AG04449 (cell line): ENCODE results near the gene ACYP2.

ENCODE experiments used
- CTCF ChIA-PET: fragments of 350-600 bp; formaldehyde crosslinking; extraction: SDS; loops from one replicate; lab custom pipeline; 2021; ENCODE audit warnings: antibody characterized with exemption; lab: Yijun Ruan, JAX
- POLR2A ChIA-PET: fragments of 400-600, 350-600 bp; formaldehyde crosslinking; extraction: SDS; loops from one replicate; lab custom pipeline; 2020; ENCODE audit warnings: antibody characterized with exemption, inconsistent platforms; lab: Yijun Ruan, JAX
- DNase-seq: peaks from one replicate; pipeline ENCODE4 v3.0.0-alpha.2; 2010; ENCODE audit warnings: low read depth, low spot score
- H3K4me3 ChIP-seq: 2 replicates; pipeline ENCODE4 v1.5.1; 2011; ENCODE audit warnings: low read depth, mild to moderate bottlenecking, control low read depth, low read length
- TF ChIP-seq, protein P1 (sequence below): IDR thresholded peaks from one replicate; pipeline ENCODE4 v1.5.1; 2011; ENCODE audit warnings: mild to moderate bottlenecking, moderate library complexity, low read length, control low read depth, inconsistent platforms; ENCODE audit not compliant: insufficient read depth; ENCODE audit errors: missing control alignments

The ACYP2 gene

DNA sequence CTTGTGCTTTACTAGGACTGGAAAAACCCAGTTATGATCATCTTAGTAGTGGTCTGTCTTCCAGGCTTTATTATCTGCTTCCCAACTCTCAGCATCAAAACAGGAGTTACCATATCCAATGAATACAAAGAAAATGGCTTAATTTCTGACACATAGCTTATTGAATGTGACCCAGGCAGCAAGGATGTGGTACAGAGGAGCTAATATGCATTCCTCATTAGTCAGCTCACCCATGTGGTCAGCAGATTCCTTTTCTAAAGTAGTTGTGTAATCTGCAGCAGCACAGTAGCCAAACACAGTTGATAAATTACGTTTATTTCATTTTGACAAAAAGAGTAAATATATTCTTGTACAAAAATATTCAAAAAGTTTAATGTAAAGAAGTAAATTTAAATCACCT is 97.0 kb downstream of the ACYP2 start:
- ChIA-PET POLR2A (interaction anchor here (1.1 kb wide), 1 partner anchor 48 kb away, joined by 3 read pairs; no protein-coding TSS in a partner anchor), CTCF (interaction anchor here (0.9 to 1.2 kb wide), 2 partner anchors 12 to 51 kb away, joined by 3 read pairs; no protein-coding TSS in a partner anchor)
- no peak overlapping the region for H3K4me3 ChIP-seq
- DNase-seq: peak; percentile 85
- TF ChIP-seq, protein P1, sequence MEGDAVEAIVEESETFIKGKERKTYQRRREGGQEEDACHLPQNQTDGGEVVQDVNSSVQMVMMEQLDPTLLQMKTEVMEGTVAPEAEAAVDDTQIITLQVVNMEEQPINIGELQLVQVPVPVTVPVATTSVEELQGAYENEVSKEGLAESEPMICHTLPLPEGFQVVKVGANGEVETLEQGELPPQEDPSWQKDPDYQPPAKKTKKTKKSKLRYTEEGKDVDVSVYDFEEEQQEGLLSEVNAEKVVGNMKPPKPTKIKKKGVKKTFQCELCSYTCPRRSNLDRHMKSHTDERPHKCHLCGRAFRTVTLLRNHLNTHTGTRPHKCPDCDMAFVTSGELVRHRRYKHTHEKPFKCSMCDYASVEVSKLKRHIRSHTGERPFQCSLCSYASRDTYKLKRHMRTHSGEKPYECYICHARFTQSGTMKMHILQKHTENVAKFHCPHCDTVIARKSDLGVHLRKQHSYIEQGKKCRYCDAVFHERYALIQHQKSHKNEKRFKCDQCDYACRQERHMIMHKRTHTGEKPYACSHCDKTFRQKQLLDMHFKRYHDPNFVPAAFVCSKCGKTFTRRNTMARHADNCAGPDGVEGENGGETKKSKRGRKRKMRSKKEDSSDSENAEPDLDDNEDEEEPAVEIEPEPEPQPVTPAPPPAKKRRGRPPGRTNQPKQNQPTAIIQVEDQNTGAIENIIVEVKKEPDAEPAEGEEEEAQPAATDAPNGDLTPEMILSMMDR: no peak

DNA sequence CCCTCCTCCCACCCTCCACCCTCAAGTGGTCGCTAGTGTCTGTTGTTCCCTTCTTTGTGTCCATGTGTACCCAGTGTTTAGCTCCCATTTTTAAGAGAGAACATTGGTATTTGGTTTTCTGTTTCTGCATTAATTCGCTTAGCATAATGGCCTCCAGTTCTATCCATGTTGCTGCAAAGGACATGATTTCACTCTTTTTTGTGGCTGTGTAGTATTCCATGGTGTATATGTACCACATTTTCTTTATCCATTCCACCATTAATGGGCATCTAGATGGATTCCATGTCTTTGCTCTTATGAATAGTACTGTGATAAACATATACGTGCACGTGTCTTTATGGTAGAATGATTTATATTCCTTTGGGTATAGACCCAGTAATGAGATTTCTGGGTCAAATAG is 97.7 kb downstream of the ACYP2 start:
- no peak overlapping the region for H3K4me3 ChIP-seq
- TF ChIP-seq, protein P1: no peak
- DNase-seq: no peak
- ChIA-PET CTCF (interaction anchor here (0.9 kb wide), 1 partner anchor 11 kb away, joined by 3 read pairs; no protein-coding TSS in a partner anchor), POLR2A (interaction anchor here (1.1 kb wide), 1 partner anchor 48 kb away, joined by 3 read pairs; no protein-coding TSS in a partner anchor)

DNA sequence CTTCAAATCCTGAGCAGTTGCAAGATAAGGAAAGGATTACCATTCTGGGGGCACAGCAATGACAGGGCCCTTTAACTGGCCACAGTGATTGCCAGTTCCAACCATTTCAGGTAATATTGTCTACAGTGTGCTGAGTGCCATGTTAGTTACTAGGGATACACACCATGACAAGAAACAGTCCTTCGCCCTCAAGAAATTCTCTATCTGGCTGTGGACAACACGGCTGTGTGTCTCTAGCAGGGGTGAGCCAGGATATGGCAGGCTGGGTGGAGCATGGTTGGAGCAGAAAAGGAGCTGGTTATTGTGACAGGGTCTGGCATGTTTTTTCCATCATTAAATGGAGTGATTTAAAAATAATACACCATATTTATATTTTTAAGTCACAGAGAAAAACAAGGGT is 109.6 kb downstream of the ACYP2 start:
- TF ChIP-seq, protein P1: no peak
- DNase-seq: no peak
- ChIA-PET POLR2A (no interaction called here), CTCF (no interaction called here)
- H3K4me3 ChIP-seq: no peak overlapping the region

DNA sequence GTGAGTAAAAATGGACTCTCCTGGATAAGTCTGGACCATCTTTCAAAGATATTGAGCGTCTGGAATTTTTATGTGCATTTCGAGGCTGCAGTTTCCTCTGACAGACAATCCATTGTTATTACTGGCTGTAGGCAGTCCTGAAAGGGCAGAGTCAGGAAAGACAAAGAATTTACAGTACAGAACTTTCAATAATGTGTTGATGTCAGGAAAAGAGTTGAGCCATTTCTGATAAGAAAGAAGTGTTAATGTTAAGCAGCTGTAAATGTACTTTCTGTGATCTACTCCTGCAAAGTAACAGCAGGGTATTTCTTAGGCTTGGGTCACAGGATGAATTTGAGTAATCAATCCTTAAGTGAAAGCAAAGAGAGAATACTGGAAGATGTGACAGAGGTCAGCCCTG is 110.8 kb downstream of the ACYP2 start:
- TF ChIP-seq, protein P1: no peak
- H3K4me3 ChIP-seq: no peak overlapping the region
- CTCF ChIA-PET: no interaction called here
- DNase-seq: no peak
- POLR2A ChIA-PET: no interaction called here

DNA sequence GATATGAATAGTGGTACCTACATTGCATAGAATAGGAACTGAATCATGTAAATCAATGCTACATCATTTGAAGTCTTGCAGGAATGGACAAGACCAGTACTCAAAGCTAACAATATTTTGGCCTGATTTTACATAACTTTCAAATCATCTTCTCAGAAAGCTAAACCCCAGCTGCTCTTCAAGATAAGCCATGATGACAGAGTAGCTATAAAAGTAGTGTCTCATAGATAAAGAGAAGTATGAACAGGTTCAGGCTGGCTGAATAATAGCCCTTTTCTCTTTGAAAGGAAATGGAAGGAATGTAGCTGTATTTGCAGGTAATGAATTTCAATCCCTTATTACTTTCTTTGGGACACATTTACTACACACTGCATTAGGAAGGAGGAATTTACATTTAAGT is 112.4 kb downstream of the ACYP2 start:
- DNase-seq: no peak
- CTCF ChIA-PET: interaction anchor here (1.2 kb wide), 1 partner anchor 10 kb away, joined by 3 read pairs; no protein-coding TSS in a partner anchor
- POLR2A ChIA-PET: no interaction called here
- H3K4me3 ChIP-seq: no peak overlapping the region
- TF ChIP-seq, protein P1: no peak

DNA sequence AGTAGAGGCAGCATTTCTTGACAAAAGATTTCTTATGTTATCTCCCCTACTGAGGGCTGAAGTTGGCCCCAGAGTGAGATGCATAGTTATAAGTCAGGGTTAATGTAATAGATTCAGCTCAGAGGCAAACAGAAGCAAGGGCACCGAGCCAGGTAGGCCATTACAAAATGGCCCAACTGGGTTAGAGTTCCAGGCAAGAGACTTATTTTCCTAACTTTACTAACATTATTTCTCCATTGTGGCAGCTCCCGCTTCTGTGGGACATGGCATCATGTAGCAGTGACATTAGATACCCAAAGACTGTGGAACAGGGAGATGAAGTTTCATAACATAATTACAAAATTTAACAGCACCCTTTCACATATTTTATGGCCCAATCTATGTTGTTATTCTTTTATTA is 113.5 kb downstream of the ACYP2 start:
- CTCF ChIA-PET: interaction anchor here (1.1 to 1.8 kb wide), 2 partner anchors 10 kb away, joined by 3 to 4 read pairs; no protein-coding TSS in a partner anchor
- TF ChIP-seq, protein P1: no peak

More for the DNA sequence above, 113.5 kb downstream of the ACYP2 start:
- POLR2A ChIA-PET: no interaction called here
- no peak for DNase-seq
- no peak overlapping the region for H3K4me3 ChIP-seq
